ENCODE results near the gene PLA2G2C.
"Not testable (repeated sequence)": the region's sequence is repeated elsewhere in the genome, so short reads cannot be mapped to it uniquely, and the experiment has no call there.

The PLA2G2C gene

GRCh38 chr1:20137055-20137454, 49.3 kb downstream of the PLA2G2C start:
- no peak for TF ChIP-seq ZNF384 (IDR thresholded peaks at IDR 0.05)
- no peak for TF ChIP-seq CTBP1 (IDR thresholded peaks at IDR 0.05; ENCODE audit: borderline replicate concordance)
- no peak for TF ChIP-seq BHLHE40 (IDR thresholded peaks at IDR 0.05; ENCODE audit: borderline replicate concordance)
- TF ChIP-seq ARNT (IDR thresholded peaks at IDR 0.05), result no peak
- no peak for TF ChIP-seq SP1 (IDR thresholded peaks at IDR 0.05)
- TF ChIP-seq FOXM1 (IDR thresholded peaks at IDR 0.05; ENCODE audit: borderline replicate concordance), result no peak
- TF ChIP-seq FOXK2 (IDR thresholded peaks at IDR 0.05), result no peak
- no peak for TF ChIP-seq PKNOX1 (IDR thresholded peaks at IDR 0.05)
- TF ChIP-seq FOXA1 (IDR thresholded peaks at IDR 0.05), result no peak
- TF ChIP-seq NFRKB (IDR thresholded peaks at IDR 0.05), result no peak
- no peak for TF ChIP-seq L3MBTL2 (conservative IDR thresholded peaks at IDR 0.05)
- no peak for TF ChIP-seq ELF4 (IDR thresholded peaks at IDR 0.05)
- TF ChIP-seq SUZ12 (IDR thresholded peaks at IDR 0.05), result no peak
- ChIA-PET POLR2A (no interaction called here), CTCF (no interaction called here)
- DNase-seq (ENCODE audit: extremely low spot score), result no peak

- ChIA-PET CTCF (no interaction called here), POLR2A (no interaction called here)
- no peak for DNase-seq (ENCODE audit: extremely low spot score)
- TF ChIP-seq ARNT (IDR thresholded peaks at IDR 0.05) (no peak), LEF1 (IDR thresholded peaks at IDR 0.05; ENCODE audit: borderline replicate concordance) (no peak), NFRKB (IDR thresholded peaks at IDR 0.05) (no peak), FOXK2 (IDR thresholded peaks at IDR 0.05) (no peak), ZNF384 (IDR thresholded peaks at IDR 0.05) (no peak), ELF4 (IDR thresholded peaks at IDR 0.05) (no peak), FOXM1 (IDR thresholded peaks at IDR 0.05; ENCODE audit: borderline replicate concordance) (no peak), CTBP1 (IDR thresholded peaks at IDR 0.05; ENCODE audit: borderline replicate concordance) (no peak), SUZ12 (IDR thresholded peaks at IDR 0.05) (no peak), PKNOX1 (IDR thresholded peaks at IDR 0.05) (no peak), L3MBTL2 (conservative IDR thresholded peaks at IDR 0.05) (no peak), FOXA1 (IDR thresholded peaks at IDR 0.05) (no peak), BHLHE40 (IDR thresholded peaks at IDR 0.05; ENCODE audit: borderline replicate concordance) (no peak)
Measured at GRCh38 chr1:20136249-20136648, 50.1 kb downstream of the PLA2G2C start.

- POLR2A ChIA-PET, result no interaction called here
- TF ChIP-seq FOXA1 (IDR thresholded peaks at IDR 0.05) (no peak), TARDBP (IDR thresholded peaks at IDR 0.05) (no peak), FOXM1 (IDR thresholded peaks at IDR 0.05; ENCODE audit: borderline replicate concordance) (no peak), HDGF (IDR thresholded peaks at IDR 0.05; ENCODE audit: borderline replicate concordance) (no peak), ELF4 (IDR thresholded peaks at IDR 0.05) (no peak)
- DNase-seq (ENCODE audit: extremely low spot score), result no peak
- CTCF ChIA-PET, result no interaction called here
Measured at GRCh38 chr1:20134995-20135394, 51.3 kb downstream of the PLA2G2C start.

GRCh38 chr1:20130518-20130917, 55.8 kb downstream of the PLA2G2C start:
- POLR2A ChIA-PET; CTCF ChIA-PET; DNase-seq (ENCODE audit: extremely low spot score): not testable (repeated sequence)

GRCh38 chr1:20126806-20127440, 59.4 kb downstream of the PLA2G2C start:
- TF ChIP-seq L3MBTL2 (conservative IDR thresholded peaks at IDR 0.05), result no peak
- no peak for TF ChIP-seq LEF1 (IDR thresholded peaks at IDR 0.05; ENCODE audit: borderline replicate concordance)
- TF ChIP-seq FOXA1 (IDR thresholded peaks at IDR 0.05), result no peak
- TF ChIP-seq NFRKB (IDR thresholded peaks at IDR 0.05), result no peak
- no peak for TF ChIP-seq ZNF384 (IDR thresholded peaks at IDR 0.05)
- TF ChIP-seq CTBP1 (IDR thresholded peaks at IDR 0.05; ENCODE audit: borderline replicate concordance), result no peak
- TF ChIP-seq HDGF (IDR thresholded peaks at IDR 0.05; ENCODE audit: borderline replicate concordance), result no peak
- no peak for TF ChIP-seq BHLHE40 (IDR thresholded peaks at IDR 0.05; ENCODE audit: borderline replicate concordance)
- no peak for TF ChIP-seq FOXM1 (IDR thresholded peaks at IDR 0.05; ENCODE audit: borderline replicate concordance)
- no peak for TF ChIP-seq ELF4 (IDR thresholded peaks at IDR 0.05)
- TF ChIP-seq FOXK2 (IDR thresholded peaks at IDR 0.05), result no peak
- TF ChIP-seq SUZ12 (IDR thresholded peaks at IDR 0.05), result no peak
- no peak for TF ChIP-seq SP1 (IDR thresholded peaks at IDR 0.05)
- no peak for TF ChIP-seq PKNOX1 (IDR thresholded peaks at IDR 0.05)
- no peak for TF ChIP-seq ARNT (IDR thresholded peaks at IDR 0.05)
- no peak for TF ChIP-seq TARDBP (IDR thresholded peaks at IDR 0.05)
- DNase-seq (ENCODE audit: extremely low spot score), result no peak
- POLR2A ChIA-PET, result no interaction called here
- CTCF ChIA-PET, result no interaction called here

GRCh38 chr1:20126041-20126805, 60.1 kb downstream of the PLA2G2C start:
- CTCF ChIA-PET, result interaction anchor here (0.9 kb wide), 1 partner anchor 154 kb away, joined by 3 read pairs; no protein-coding TSS in a partner anchor
- POLR2A ChIA-PET, result no interaction called here
- TF ChIP-seq FOXA1 (IDR thresholded peaks at IDR 0.05) (no peak), SP1 (IDR thresholded peaks at IDR 0.05) (no peak), L3MBTL2 (conservative IDR thresholded peaks at IDR 0.05) (no peak), SUZ12 (IDR thresholded peaks at IDR 0.05) (no peak), PKNOX1 (IDR thresholded peaks at IDR 0.05) (no peak), CTBP1 (IDR thresholded peaks at IDR 0.05; ENCODE audit: borderline replicate concordance) (no peak), ZNF384 (IDR thresholded peaks at IDR 0.05) (no peak), ELF4 (IDR thresholded peaks at IDR 0.05) (no peak), BHLHE40 (IDR thresholded peaks at IDR 0.05; ENCODE audit: borderline replicate concordance) (no peak), TARDBP (IDR thresholded peaks at IDR 0.05) (no peak), ARNT (IDR thresholded peaks at IDR 0.05) (no peak)
- DNase-seq (ENCODE audit: extremely low spot score), result no peak
